SK-N-MC (cell line): ENCODE measurements around the gene RPL18A.

Experiments
- DNase-seq: peaks from one replicate; pipeline ENCODE4 v3.0.0-alpha.2; 2011; ENCODE audit warnings: low read depth, low spot score
- H3K27ac ChIP-seq: fragments of 200-600 bp; sonication (generic); 2 replicates; pipeline ENCODE4 v1.5.1; 2016; ENCODE audit warnings: mixed run types
- H3K36me3 ChIP-seq: fragments of 200-600 bp; sonication (generic); 2 replicates; pipeline ENCODE4 v1.6.1; 2017; ENCODE audit warnings: antibody characterized with exemption, low read length, mixed read lengths; ENCODE audit not compliant: insufficient read depth
- H3K4me3 ChIP-seq: fragments of 200-600 bp; sonication (generic); 2 replicates; pipeline ENCODE4 v1.5.1; 2016
- H3K9ac ChIP-seq: fragments of 200-600 bp; sonication (generic); 2 replicates; pipeline ENCODE4 v1.8.0; 2017; ENCODE audit warnings: mixed run types, mixed read lengths; ENCODE audit not compliant: insufficient read length
- H3K9me3 ChIP-seq: fragments of 200-600 bp; sonication (generic); 2 replicates; pipeline ENCODE4 v1.6.1; 2017; ENCODE audit warnings: low read depth, mild to moderate bottlenecking, antibody characterized with exemption, low read length, moderate library complexity, mixed read lengths
- EZH2 ChIP-seq: fragments of 200-600 bp; sonication (generic); IDR thresholded peaks from one replicate; pipeline ENCODE4 v1.6.1; 2017; ENCODE audit warnings: antibody characterized with exemption
- FOXP2 ChIP-seq: optimal IDR thresholded peaks from 2 replicates; pipeline ENCODE3; 2011; ENCODE audit warnings: mild to moderate bottlenecking, moderate library complexity; ENCODE audit not compliant: insufficient read depth; ENCODE audit errors: extremely low read length, control extremely low read depth
- POLR2AphosphoS5 ChIP-seq: IDR thresholded peaks from 2 replicates; pipeline ENCODE4 v1.6.1; 2012; ENCODE audit warnings: mild to moderate bottlenecking, low read depth, low read length, borderline replicate concordance

The RPL18A gene

DNA sequence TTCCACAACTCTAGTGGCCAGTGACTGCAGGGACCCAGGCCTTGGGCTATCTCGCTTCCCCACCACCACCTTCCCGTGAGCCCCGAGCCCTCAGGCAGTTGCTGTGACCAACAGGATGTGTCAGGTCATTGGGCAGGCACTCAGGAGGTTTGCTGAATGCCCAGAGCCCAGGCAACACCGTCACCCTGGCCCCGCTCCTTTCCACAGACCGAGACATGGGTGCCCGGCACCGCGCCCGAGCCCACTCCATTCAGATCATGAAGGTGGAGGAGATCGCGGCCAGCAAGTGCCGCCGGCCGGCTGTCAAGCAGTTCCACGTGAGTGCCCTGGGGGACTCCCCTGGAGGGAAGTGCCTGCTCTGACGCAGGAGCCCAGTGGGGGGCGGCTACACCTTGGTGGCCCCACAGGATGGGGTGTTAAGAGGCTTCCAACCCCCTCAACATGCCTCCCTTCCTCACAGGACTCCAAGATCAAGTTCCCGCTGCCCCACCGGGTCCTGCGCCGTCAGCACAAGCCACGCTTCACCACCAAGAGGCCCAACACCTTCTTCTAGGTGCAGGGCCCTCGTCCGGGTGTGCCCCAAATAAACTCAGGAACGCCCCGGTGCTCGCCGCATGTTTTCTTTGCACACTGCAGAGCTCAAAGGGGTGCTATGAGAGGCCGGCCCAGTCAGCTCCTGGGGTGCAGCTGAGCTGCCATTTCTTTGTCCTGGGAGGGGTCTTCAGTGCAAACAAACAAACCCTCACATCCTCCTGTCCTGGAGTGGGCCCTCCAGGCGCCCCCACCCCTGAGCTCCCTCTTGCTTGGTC, 3.2 kb downstream of the RPL18A start:
- H3K9me3 ChIP-seq = no peaks in the 10 kb centered on the region
- H3K36me3 ChIP-seq = peaks cover 45% of the 10 kb centered on the region
- H3K4me3 ChIP-seq = no peak overlapping the region
- DNase-seq = no peak
- TF ChIP-seq FOXP2 = no peak
- peak; percentile 4; the same call in 1 of the 2 replicates for TF ChIP-seq POLR2AphosphoS5
- no peak overlapping the region for H3K9ac ChIP-seq
- H3K27ac ChIP-seq = peak overlapping the region; percentile 84; the same call in 1 of the 2 replicates

- Histone ChIP-seq H3K36me3 (peaks cover 45% of the 10 kb centered on the region), H3K4me3 (no peak overlapping the region), H3K27ac (peak overlapping the region; percentile 35; the same call in 1 of the 2 replicates), H3K9ac (no peak overlapping the region), H3K9me3 (no peaks in the 10 kb centered on the region)
- TF ChIP-seq EZH2 = no peak
- no peak; the same call in 1 of the 2 replicates for TF ChIP-seq POLR2AphosphoS5
- no peak for TF ChIP-seq FOXP2
- no peak for DNase-seq
These were observed 3.9 kb downstream of the RPL18A start for GRCh38 chr19:17863520-17864182.

DNA sequence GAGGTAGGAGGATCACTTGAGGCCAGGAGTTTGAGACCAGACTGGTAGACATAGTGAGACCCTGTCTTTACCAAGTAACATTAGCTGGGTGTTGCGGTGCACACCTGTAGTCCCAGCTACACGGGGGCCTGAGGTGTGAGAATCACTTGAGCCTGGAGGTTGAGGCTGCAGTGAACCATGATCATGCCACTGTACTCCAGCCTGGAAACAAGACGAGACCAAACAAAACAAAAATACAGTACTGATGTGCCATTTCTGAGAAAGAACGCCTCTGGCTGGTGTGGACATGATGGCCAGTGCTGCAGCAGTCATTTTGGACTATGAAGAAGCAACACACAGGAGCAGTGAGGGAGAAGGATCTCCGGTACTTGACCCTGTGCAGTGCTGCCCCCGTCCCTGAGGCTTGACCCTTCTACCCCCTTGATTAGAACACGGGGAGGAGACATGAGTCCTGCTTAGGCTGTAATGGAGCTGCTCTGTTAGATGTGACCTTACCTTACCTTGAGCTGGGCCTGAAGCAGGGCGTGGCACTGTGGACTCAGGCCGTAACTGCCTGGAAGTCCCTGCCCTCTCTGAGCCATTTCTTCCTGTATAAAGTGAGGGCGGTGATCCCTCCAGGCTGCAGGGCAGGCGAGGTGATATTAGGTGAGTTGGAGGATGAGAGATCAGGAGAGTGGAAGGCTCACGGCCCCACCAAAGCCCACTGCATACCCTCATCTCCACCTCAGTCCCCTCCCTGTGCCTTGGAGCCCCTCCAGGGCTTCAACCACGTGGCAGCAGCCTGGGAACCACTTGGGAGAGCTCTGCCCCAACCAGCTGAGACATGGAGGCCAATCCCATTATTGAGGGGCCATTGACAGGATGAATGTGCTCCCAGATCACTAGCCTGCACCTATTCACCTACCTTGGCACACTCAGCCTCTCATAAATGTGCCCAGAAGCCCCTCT, 5.9 kb downstream of the RPL18A start:
- TF ChIP-seq EZH2 = no peak
- peak; percentile 72 for TF ChIP-seq POLR2AphosphoS5
- no peak for TF ChIP-seq FOXP2
- DNase-seq = no peak
- Histone ChIP-seq H3K27ac (0 out of 2 replicates have a peak overlapping the region, but pooled peaks have one; percentile 2), H3K9me3 (no peaks in the 10 kb centered on the region), H3K9ac (no peak overlapping the region), H3K4me3 (no peak overlapping the region), H3K36me3 (peaks cover 41% of the 10 kb centered on the region)

- no peak overlapping the region for H3K4me3 ChIP-seq
- H3K36me3 ChIP-seq = peaks cover 33% of the 10 kb centered on the region
- DNase-seq = no peak
- H3K9ac ChIP-seq = no peak overlapping the region
- no peak for TF ChIP-seq EZH2
- TF ChIP-seq POLR2AphosphoS5 = no peak
- TF ChIP-seq FOXP2 = no peak
- H3K27ac ChIP-seq = no peak overlapping the region
- H3K9me3 ChIP-seq = no peaks in the 10 kb centered on the region
These were observed 6.7 kb downstream of the RPL18A start for GRCh38 chr19:17866312-17866963.

DNA sequence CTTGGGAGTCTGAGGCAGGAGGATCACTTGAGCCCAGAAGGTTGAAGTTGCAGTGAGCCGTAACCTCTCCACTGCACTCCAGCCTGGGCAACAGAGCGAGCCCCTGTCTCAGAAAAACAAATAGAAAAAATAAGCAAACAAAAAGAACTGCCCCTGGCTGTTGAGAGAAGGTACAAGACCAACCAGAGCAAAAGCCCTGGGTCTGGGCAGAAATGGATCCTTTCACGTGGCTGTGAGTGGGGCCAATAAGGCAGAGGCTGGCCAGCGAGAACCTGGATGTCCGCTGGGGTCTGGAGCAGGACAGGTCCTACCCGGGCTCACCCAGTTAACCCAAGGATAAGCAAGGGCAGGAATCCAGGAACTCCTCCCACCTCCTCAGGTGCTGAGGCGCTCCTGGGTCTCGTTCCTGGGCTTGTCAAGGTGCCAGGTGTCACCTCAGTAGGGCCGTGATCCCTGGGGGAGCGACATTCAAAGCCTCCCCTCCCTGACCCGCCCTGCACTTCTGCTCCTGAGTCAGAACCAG, 7.3 kb downstream of the RPL18A start:
- no peak for DNase-seq
- Histone ChIP-seq H3K9ac (no peak overlapping the region), H3K4me3 (no peak overlapping the region), H3K36me3 (peaks cover 27% of the 10 kb centered on the region), H3K27ac (no peak overlapping the region), H3K9me3 (no peaks in the 10 kb centered on the region)
- no peak for TF ChIP-seq POLR2AphosphoS5
- TF ChIP-seq FOXP2 = no peak
- no peak for TF ChIP-seq EZH2

GRCh38 chr19:17868669-17869068, 9.0 kb downstream of the RPL18A start:
- TF ChIP-seq EZH2 (no peak), POLR2AphosphoS5 (no peak), FOXP2 (no peak)
- H3K36me3 ChIP-seq = peaks cover 11% of the 10 kb centered on the region
- no peak overlapping the region for H3K9ac ChIP-seq
- no peak overlapping the region for H3K4me3 ChIP-seq
- no peak overlapping the region for H3K27ac ChIP-seq
- no peaks in the 10 kb centered on the region for H3K9me3 ChIP-seq
- no peak for DNase-seq

GRCh38 chr19:17869114-17869608, 9.5 kb downstream of the RPL18A start:
- Histone ChIP-seq H3K9ac (no peak overlapping the region), H3K27ac (no peak overlapping the region), H3K9me3 (no peaks in the 10 kb centered on the region), H3K4me3 (no peak overlapping the region), H3K36me3 (peaks cover 6% of the 10 kb centered on the region)
- no peak for DNase-seq
- no peak for TF ChIP-seq FOXP2
- TF ChIP-seq POLR2AphosphoS5 = no peak
- TF ChIP-seq EZH2 = no peak
